ENCODE measurements around the gene ANGPTL7.
A peak's percentile ranks its signal among the peaks of the same experiment; 100 is the strongest.

Gene ANGPTL7

GRCh38 chr1:11207898-11208611, 18.9 kb downstream of the ANGPTL7 start:
- no peaks in the 10 kb centered on the region for H3K27me3 ChIP-seq (replicated peaks; ENCODE audit: control insufficient read depth, insufficient read depth, low read length)
- peak; percentile 16 for DNase-seq (ENCODE audit: low read depth)
- no peak overlapping the region for H3K9ac ChIP-seq (ENCODE audit: low read length)
- H3K4me3 ChIP-seq (ENCODE audit: low read length) = no peak overlapping the region
- peaks cover 18% of the 10 kb centered on the region for H3K4me1 ChIP-seq (ENCODE audit: control insufficient read depth, insufficient read depth, low read length)
- H3K36me3 ChIP-seq (ENCODE audit: control insufficient read depth, insufficient read depth, low read length, severe bottlenecking) = peaks cover 88% of the 10 kb centered on the region
- no peaks in the 10 kb centered on the region for H3K9me3 ChIP-seq (ENCODE audit: control insufficient read depth, low read length)

GRCh38 chr1:11211461-11211860, 22.3 kb downstream of the ANGPTL7 start:
- DNase-seq (ENCODE audit: low read depth) = no peak
- no peak overlapping the region for H3K4me3 ChIP-seq (ENCODE audit: low read length)
- H3K4me1 ChIP-seq (ENCODE audit: control insufficient read depth, insufficient read depth, low read length) = peaks cover 18% of the 10 kb centered on the region
- no peaks in the 10 kb centered on the region for H3K9me3 ChIP-seq (ENCODE audit: control insufficient read depth, low read length)
- H3K27me3 ChIP-seq (replicated peaks; ENCODE audit: control insufficient read depth, insufficient read depth, low read length) = no peaks in the 10 kb centered on the region
- peaks cover 92% of the 10 kb centered on the region for H3K36me3 ChIP-seq (ENCODE audit: control insufficient read depth, insufficient read depth, low read length, severe bottlenecking)
- H3K9ac ChIP-seq (ENCODE audit: low read length) = no peak overlapping the region

GRCh38 chr1:11211925-11212587, 22.9 kb downstream of the ANGPTL7 start:
- Histone ChIP-seq H3K36me3 (ENCODE audit: control insufficient read depth, insufficient read depth, low read length, severe bottlenecking) (peaks cover 92% of the 10 kb centered on the region), H3K4me1 (ENCODE audit: control insufficient read depth, insufficient read depth, low read length) (peaks cover 18% of the 10 kb centered on the region), H3K9me3 (ENCODE audit: control insufficient read depth, low read length) (no peaks in the 10 kb centered on the region), H3K9ac (ENCODE audit: low read length) (no peak overlapping the region), H3K4me3 (ENCODE audit: low read length) (no peak overlapping the region), H3K27me3 (replicated peaks; ENCODE audit: control insufficient read depth, insufficient read depth, low read length) (no peaks in the 10 kb centered on the region)
- DNase-seq (ENCODE audit: low read depth) = no peak

GRCh38 chr1:11214698-11215380, 25.7 kb downstream of the ANGPTL7 start:
- no peaks in the 10 kb centered on the region for H3K27me3 ChIP-seq (replicated peaks; ENCODE audit: control insufficient read depth, insufficient read depth, low read length)

GRCh38 chr1:11215381-11216005, 26.3 kb downstream of the ANGPTL7 start:
- Histone ChIP-seq H3K36me3 (ENCODE audit: control insufficient read depth, insufficient read depth, low read length, severe bottlenecking) (peaks cover 94% of the 10 kb centered on the region), H3K4me1 (ENCODE audit: control insufficient read depth, insufficient read depth, low read length) (peaks cover 11% of the 10 kb centered on the region), H3K9ac (ENCODE audit: low read length) (no peak overlapping the region), H3K27me3 (replicated peaks; ENCODE audit: control insufficient read depth, insufficient read depth, low read length) (no peaks in the 10 kb centered on the region), H3K9me3 (ENCODE audit: control insufficient read depth, low read length) (no peaks in the 10 kb centered on the region), H3K4me3 (ENCODE audit: low read length) (no peak overlapping the region)
- DNase-seq (ENCODE audit: low read depth) = no peak

More at GRCh38 chr1:11214698-11215380, 25.7 kb downstream of the ANGPTL7 start:
- Histone ChIP-seq H3K4me3 (ENCODE audit: low read length) (no peak overlapping the region), H3K9me3 (ENCODE audit: control insufficient read depth, low read length) (no peaks in the 10 kb centered on the region), H3K36me3 (ENCODE audit: control insufficient read depth, insufficient read depth, low read length, severe bottlenecking) (peaks cover 92% of the 10 kb centered on the region), H3K9ac (ENCODE audit: low read length) (no peak overlapping the region), H3K4me1 (ENCODE audit: control insufficient read depth, insufficient read depth, low read length) (peaks cover 11% of the 10 kb centered on the region)
- no peak for DNase-seq (ENCODE audit: low read depth)

- no peaks in the 10 kb centered on the region for H3K9me3 ChIP-seq (ENCODE audit: control insufficient read depth, low read length)
- no peak overlapping the region for H3K4me3 ChIP-seq (ENCODE audit: low read length)
- H3K4me1 ChIP-seq (ENCODE audit: control insufficient read depth, insufficient read depth, low read length) = peaks cover 11% of the 10 kb centered on the region
- H3K36me3 ChIP-seq (ENCODE audit: control insufficient read depth, insufficient read depth, low read length, severe bottlenecking) = peaks cover 91% of the 10 kb centered on the region
- H3K9ac ChIP-seq (ENCODE audit: low read length) = no peak overlapping the region
- no peaks in the 10 kb centered on the region for H3K27me3 ChIP-seq (replicated peaks; ENCODE audit: control insufficient read depth, insufficient read depth, low read length)
- no peak for DNase-seq (ENCODE audit: low read depth)
Measured at GRCh38 chr1:11216074-11216473, 26.9 kb downstream of the ANGPTL7 start.

GRCh38 chr1:11227106-11228077, 38.2 kb downstream of the ANGPTL7 start:
- no peak overlapping the region for H3K9ac ChIP-seq (ENCODE audit: low read length)
- H3K4me3 ChIP-seq (ENCODE audit: low read length) = no peak overlapping the region
- H3K27me3 ChIP-seq (replicated peaks; ENCODE audit: control insufficient read depth, insufficient read depth, low read length) = no peaks in the 10 kb centered on the region
- H3K36me3 ChIP-seq (ENCODE audit: control insufficient read depth, insufficient read depth, low read length, severe bottlenecking) = peaks cover 77% of the 10 kb centered on the region
- no peak for DNase-seq (ENCODE audit: low read depth)
- H3K9me3 ChIP-seq (ENCODE audit: control insufficient read depth, low read length) = no peaks in the 10 kb centered on the region
- no peaks in the 10 kb centered on the region for H3K4me1 ChIP-seq (ENCODE audit: control insufficient read depth, insufficient read depth, low read length)

GRCh38 chr1:11229203-11229602, 40.0 kb downstream of the ANGPTL7 start:
- Histone ChIP-seq H3K9ac (ENCODE audit: low read length) (no peak overlapping the region), H3K36me3 (ENCODE audit: control insufficient read depth, insufficient read depth, low read length, severe bottlenecking) (peaks cover 82% of the 10 kb centered on the region)
- DNase-seq (ENCODE audit: low read depth) = no peak

GRCh38 chr1:11233208-11233607, 44.1 kb downstream of the ANGPTL7 start:
- Histone ChIP-seq H3K27me3 (replicated peaks; ENCODE audit: control insufficient read depth, insufficient read depth, low read length) (no peaks in the 10 kb centered on the region), H3K36me3 (ENCODE audit: control insufficient read depth, insufficient read depth, low read length, severe bottlenecking) (peaks cover 96% of the 10 kb centered on the region), H3K9me3 (ENCODE audit: control insufficient read depth, low read length) (no peaks in the 10 kb centered on the region), H3K4me1 (ENCODE audit: control insufficient read depth, insufficient read depth, low read length) (no peaks in the 10 kb centered on the region), H3K4me3 (ENCODE audit: low read length) (no peak overlapping the region), H3K9ac (ENCODE audit: low read length) (no peak overlapping the region)
- no peak for DNase-seq (ENCODE audit: low read depth)

More at GRCh38 chr1:11229203-11229602, 40.0 kb downstream of the ANGPTL7 start:
- Histone ChIP-seq H3K4me3 (ENCODE audit: low read length) (no peak overlapping the region), H3K4me1 (ENCODE audit: control insufficient read depth, insufficient read depth, low read length) (no peaks in the 10 kb centered on the region), H3K9me3 (ENCODE audit: control insufficient read depth, low read length) (no peaks in the 10 kb centered on the region), H3K27me3 (replicated peaks; ENCODE audit: control insufficient read depth, insufficient read depth, low read length) (no peaks in the 10 kb centered on the region)

- Histone ChIP-seq H3K4me3 (ENCODE audit: low read length) (no peak overlapping the region), H3K4me1 (ENCODE audit: control insufficient read depth, insufficient read depth, low read length) (no peaks in the 10 kb centered on the region), H3K9me3 (ENCODE audit: control insufficient read depth, low read length) (no peaks in the 10 kb centered on the region), H3K36me3 (ENCODE audit: control insufficient read depth, insufficient read depth, low read length, severe bottlenecking) (peaks cover 88% of the 10 kb centered on the region), H3K27me3 (replicated peaks; ENCODE audit: control insufficient read depth, insufficient read depth, low read length) (no peaks in the 10 kb centered on the region), H3K9ac (ENCODE audit: low read length) (no peak overlapping the region)
- no peak for DNase-seq (ENCODE audit: low read depth)
Measured at GRCh38 chr1:11237356-11237755, 48.2 kb downstream of the ANGPTL7 start.
